ENCODE measurements around the gene TTC12. TPM values are rescaled to one million over a fixed set of nuclear protein-coding genes. Genes with fewer than 3 reads are reported as not detected.

The TTC12 gene
- total and polyA plus RNA-seq, 2 donors (not counting 1 experiment from before 2014, with no cell fraction given) = 9.9 to 11.9 TPM

GRCh38 chr11:113341388-113342165 lies 27.2 kb downstream of the TTC12 start:
- Histone ChIP-seq H2AFZ (ENCODE audit: low read length) (no peak overlapping the region), H3K27me3 (ENCODE audit: control insufficient read depth, insufficient read depth, low read length) (no peaks in the 10 kb centered on the region), H3K9me3 (ENCODE audit: control insufficient read depth, insufficient read depth, low read depth, low read length) (no peaks in the 10 kb centered on the region), H3K27ac (ENCODE audit: insufficient read depth, low read length) (no peak overlapping the region), H3K9ac (ENCODE audit: insufficient read depth, low read length) (no peak overlapping the region), H3K4me3 (replicated peaks in 1 of 4; ENCODE audit: control extremely low read depth in 1 of 4, insufficient read depth in 1 of 4, low read depth in 3 of 4, low read length in 4 of 4) (no peak overlapping the region), H3K36me3 (ENCODE audit: control insufficient read depth, insufficient read depth, low read length) (no peaks in the 10 kb centered on the region), H3K4me2 (ENCODE audit: extremely low read depth, insufficient read depth, low read length) (no peak overlapping the region), H3K4me1 (ENCODE audit: control insufficient read depth, extremely low read depth, insufficient read depth, low read length) (no peaks in the 10 kb centered on the region), H4K20me1 (ENCODE audit: control insufficient read depth, extremely low read depth, insufficient read depth, low read length) (no peaks in the 10 kb centered on the region), H3K79me2 (ENCODE audit: control insufficient read depth, insufficient read depth, low read length) (no peaks in the 10 kb centered on the region)
- no peak for DNase-seq (ENCODE audit: low read depth in 2 of 2)
- TF ChIP-seq CTCF (conservative IDR thresholded peaks at IDR 0.05 in 1 of 2, IDR thresholded peaks at IDR 0.05 in 1 of 2; ENCODE audit: low read depth in 1 of 2, low read length in 2 of 2) = no peak
- no peak for TF ChIP-seq EZH2 (IDR thresholded peaks at IDR 0.05; ENCODE audit: low read length, missing control alignments)

GRCh38 chr11:113345978-113346377 lies 31.6 kb downstream of the TTC12 start:
- H3K27ac ChIP-seq (ENCODE audit: insufficient read depth, low read length) = no peak overlapping the region
- no peaks in the 10 kb centered on the region for H4K20me1 ChIP-seq (ENCODE audit: control insufficient read depth, extremely low read depth, insufficient read depth, low read length)
- no peaks in the 10 kb centered on the region for H3K27me3 ChIP-seq (ENCODE audit: control insufficient read depth, insufficient read depth, low read length)
- no peak for TF ChIP-seq CTCF (conservative IDR thresholded peaks at IDR 0.05 in 1 of 2, IDR thresholded peaks at IDR 0.05 in 1 of 2; ENCODE audit: low read depth in 1 of 2, low read length in 2 of 2)
- TF ChIP-seq EZH2 (IDR thresholded peaks at IDR 0.05; ENCODE audit: low read length, missing control alignments) = no peak
- H3K9me3 ChIP-seq (ENCODE audit: control insufficient read depth, insufficient read depth, low read depth, low read length) = no peaks in the 10 kb centered on the region
- no peaks in the 10 kb centered on the region for H3K4me1 ChIP-seq (ENCODE audit: control insufficient read depth, extremely low read depth, insufficient read depth, low read length)
- no peak overlapping the region for H3K9ac ChIP-seq (ENCODE audit: insufficient read depth, low read length)
- H3K4me3 ChIP-seq (replicated peaks in 1 of 4; ENCODE audit: control extremely low read depth in 1 of 4, insufficient read depth in 1 of 4, low read depth in 3 of 4, low read length in 4 of 4) = no peak overlapping the region
- peak; percentile 7 to 27 for DNase-seq (ENCODE audit: low read depth in 2 of 2)
- no peaks in the 10 kb centered on the region for H3K79me2 ChIP-seq (ENCODE audit: control insufficient read depth, insufficient read depth, low read length)
- no peak overlapping the region for H2AFZ ChIP-seq (ENCODE audit: low read length)
- H3K36me3 ChIP-seq (ENCODE audit: control insufficient read depth, insufficient read depth, low read length) = no peaks in the 10 kb centered on the region
- H3K4me2 ChIP-seq (ENCODE audit: extremely low read depth, insufficient read depth, low read length) = no peak overlapping the region

GRCh38 chr11:113349528-113349927 lies 35.1 kb downstream of the TTC12 start:
- no peaks in the 10 kb centered on the region for H3K36me3 ChIP-seq (ENCODE audit: control insufficient read depth, insufficient read depth, low read length)
- no peak overlapping the region for H2AFZ ChIP-seq (ENCODE audit: low read length)
- no peak overlapping the region for H3K4me3 ChIP-seq (replicated peaks in 1 of 4; ENCODE audit: control extremely low read depth in 1 of 4, insufficient read depth in 1 of 4, low read depth in 3 of 4, low read length in 4 of 4)
- H3K79me2 ChIP-seq (ENCODE audit: control insufficient read depth, insufficient read depth, low read length) = no peaks in the 10 kb centered on the region
- no peak overlapping the region for H3K9ac ChIP-seq (ENCODE audit: insufficient read depth, low read length)
- TF ChIP-seq CTCF (conservative IDR thresholded peaks at IDR 0.05 in 1 of 2, IDR thresholded peaks at IDR 0.05 in 1 of 2; ENCODE audit: low read depth in 1 of 2, low read length in 2 of 2) = no peak
- TF ChIP-seq EZH2 (IDR thresholded peaks at IDR 0.05; ENCODE audit: low read length, missing control alignments) = no peak
- H3K4me2 ChIP-seq (ENCODE audit: extremely low read depth, insufficient read depth, low read length) = no peak overlapping the region
- H3K4me1 ChIP-seq (ENCODE audit: control insufficient read depth, extremely low read depth, insufficient read depth, low read length) = no peaks in the 10 kb centered on the region
- no peak overlapping the region for H3K27ac ChIP-seq (ENCODE audit: insufficient read depth, low read length)
- no peak for DNase-seq (ENCODE audit: low read depth in 2 of 2)
- no peaks in the 10 kb centered on the region for H3K9me3 ChIP-seq (ENCODE audit: control insufficient read depth, insufficient read depth, low read depth, low read length)
- H4K20me1 ChIP-seq (ENCODE audit: control insufficient read depth, extremely low read depth, insufficient read depth, low read length) = no peaks in the 10 kb centered on the region
- no peaks in the 10 kb centered on the region for H3K27me3 ChIP-seq (ENCODE audit: control insufficient read depth, insufficient read depth, low read length)
